GM13977 (cell line): ENCODE data around the gene CAPN11.
"Not testable (repeated sequence)": the region's sequence is repeated elsewhere in the genome, so short reads cannot be mapped to it uniquely, and the experiment has no call there.

Experiments used
- DNase-seq: peaks from one replicate; pipeline ENCODE4 v3.0.0; 2012; ENCODE audit warnings: low spot score
- in situ Hi-C: fragments of 300-500 bp; cut with MboI; formaldehyde crosslinking; loops from one replicate; pipeline ENCODE4 v1.12.0; 2022; ENCODE audit warnings: low sequenced_read_pairs, low pct_unique_long_range_greater_than_20kb, mixed read lengths, inconsistent platforms; ENCODE audit not compliant: unreplicated experiment
- TF ChIP-seq, protein P1 (sequence below): IDR thresholded peaks from 2 replicates; pipeline ENCODE4 v1.5.1; 2012; ENCODE audit warnings: mild to moderate bottlenecking, control low read depth; ENCODE audit not compliant: insufficient read depth; ENCODE audit errors: extremely low read depth, missing control alignments

Gene CAPN11

DNA sequence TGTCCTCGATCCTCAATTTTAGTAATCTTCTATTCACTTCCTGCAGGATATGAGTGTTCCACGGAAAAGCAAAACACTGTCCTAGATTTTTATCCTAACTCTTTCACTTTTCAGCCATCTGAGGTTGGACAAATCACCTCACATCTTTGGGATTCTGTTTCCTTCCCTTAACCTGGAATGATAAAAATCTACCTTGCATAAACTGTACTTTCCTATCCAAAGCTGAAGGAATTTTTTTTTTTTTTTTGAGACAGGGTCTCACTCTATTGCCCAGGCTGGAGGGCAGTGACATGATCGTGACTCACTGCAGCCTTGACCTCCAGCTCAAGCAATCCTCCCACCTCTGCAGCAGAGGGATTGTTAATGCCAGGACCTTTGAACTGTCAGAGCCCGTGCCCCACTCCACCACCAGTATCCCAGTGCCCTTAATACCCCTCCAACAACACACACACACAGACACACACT is 20.5 kb downstream of the CAPN11 start:
- TF ChIP-seq, protein P1, sequence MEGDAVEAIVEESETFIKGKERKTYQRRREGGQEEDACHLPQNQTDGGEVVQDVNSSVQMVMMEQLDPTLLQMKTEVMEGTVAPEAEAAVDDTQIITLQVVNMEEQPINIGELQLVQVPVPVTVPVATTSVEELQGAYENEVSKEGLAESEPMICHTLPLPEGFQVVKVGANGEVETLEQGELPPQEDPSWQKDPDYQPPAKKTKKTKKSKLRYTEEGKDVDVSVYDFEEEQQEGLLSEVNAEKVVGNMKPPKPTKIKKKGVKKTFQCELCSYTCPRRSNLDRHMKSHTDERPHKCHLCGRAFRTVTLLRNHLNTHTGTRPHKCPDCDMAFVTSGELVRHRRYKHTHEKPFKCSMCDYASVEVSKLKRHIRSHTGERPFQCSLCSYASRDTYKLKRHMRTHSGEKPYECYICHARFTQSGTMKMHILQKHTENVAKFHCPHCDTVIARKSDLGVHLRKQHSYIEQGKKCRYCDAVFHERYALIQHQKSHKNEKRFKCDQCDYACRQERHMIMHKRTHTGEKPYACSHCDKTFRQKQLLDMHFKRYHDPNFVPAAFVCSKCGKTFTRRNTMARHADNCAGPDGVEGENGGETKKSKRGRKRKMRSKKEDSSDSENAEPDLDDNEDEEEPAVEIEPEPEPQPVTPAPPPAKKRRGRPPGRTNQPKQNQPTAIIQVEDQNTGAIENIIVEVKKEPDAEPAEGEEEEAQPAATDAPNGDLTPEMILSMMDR, result no peak
- DNase-seq, result no peak

DNA sequence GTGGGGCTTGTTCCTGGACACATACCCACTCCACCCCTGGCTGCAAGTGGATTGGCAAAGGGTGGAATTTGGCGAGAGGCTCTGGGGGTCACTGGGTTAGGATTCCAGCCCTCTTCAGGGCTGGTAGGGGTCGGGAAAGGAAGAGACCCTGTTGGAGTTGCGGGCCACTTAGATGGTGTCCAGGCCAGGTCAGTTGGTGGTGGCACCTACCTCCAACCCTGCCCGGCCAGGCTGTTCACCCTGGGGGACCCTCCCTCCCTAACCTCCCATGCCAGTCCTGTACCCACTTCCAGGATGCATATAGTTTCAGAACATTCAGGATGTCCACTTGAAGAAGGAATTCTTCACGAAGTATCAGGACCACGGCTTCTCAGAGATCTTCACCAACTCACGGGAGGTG is 21.0 kb downstream of the CAPN11 start:
- TF ChIP-seq, protein P1, result no peak
- in situ Hi-C loops, result no loop called here
- DNase-seq, result no peak

More for the DNA sequence above, 20.5 kb downstream of the CAPN11 start:
- in situ Hi-C loops, result no loop called here

DNA sequence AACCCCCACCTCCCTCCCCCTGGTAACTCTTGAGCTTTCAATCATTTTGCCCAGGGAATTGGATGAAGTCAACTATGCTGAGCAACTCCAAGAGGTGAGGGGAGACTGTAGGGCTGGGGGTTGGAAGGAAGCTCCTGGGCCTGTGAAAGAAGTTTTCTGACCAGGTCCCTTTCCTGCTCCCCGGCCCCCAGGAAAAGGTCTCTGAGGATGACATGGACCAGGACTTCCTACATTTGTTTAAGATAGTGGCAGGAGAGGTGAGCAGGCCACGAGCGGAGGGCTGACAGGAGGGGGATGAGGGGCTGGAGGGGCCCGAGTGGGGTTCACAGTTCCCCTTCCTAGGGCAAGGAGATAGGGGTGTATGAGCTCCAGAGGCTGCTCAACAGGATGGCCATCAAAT is 21.8 kb downstream of the CAPN11 start:
- in situ Hi-C loops, result no loop called here
- no peak for DNase-seq
- TF ChIP-seq, protein P1, result no peak

DNA sequence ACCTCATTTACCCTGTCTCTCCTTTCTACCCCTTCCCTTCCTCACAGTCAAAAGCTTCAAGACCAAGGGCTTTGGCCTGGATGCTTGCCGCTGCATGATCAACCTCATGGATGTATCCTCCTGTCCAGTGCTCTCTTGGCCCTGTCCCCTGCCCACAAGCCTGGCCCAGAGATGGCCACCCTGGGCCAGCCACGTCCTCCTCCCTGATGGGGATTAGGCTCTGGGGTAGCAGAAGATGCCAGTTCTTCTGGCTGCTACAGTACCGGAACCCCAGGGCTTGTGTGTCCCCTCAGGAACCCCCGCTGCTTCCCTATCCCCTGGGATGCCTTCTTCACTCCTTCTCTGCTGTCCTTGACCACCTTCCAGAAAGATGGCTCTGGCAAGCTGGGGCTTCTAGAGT is 22.3 kb downstream of the CAPN11 start:
- TF ChIP-seq, protein P1, result no peak
- DNase-seq, result no peak
- in situ Hi-C loops, result no loop called here

DNA sequence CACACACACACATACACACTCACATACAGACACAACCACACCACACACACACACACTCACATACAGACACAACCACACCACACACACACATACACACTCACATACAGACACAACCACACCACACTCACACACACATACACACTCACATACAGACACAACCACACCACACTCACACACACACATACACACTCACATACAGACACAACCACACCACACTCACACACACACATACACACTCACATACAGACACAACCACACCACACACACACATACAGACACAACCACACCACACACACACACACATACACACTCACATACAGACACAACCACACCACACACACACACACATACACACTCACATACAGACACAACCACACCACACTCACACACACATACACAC is 23.2 kb downstream of the CAPN11 start:
- in situ Hi-C loops, result not testable (repeated sequence)

DNA sequence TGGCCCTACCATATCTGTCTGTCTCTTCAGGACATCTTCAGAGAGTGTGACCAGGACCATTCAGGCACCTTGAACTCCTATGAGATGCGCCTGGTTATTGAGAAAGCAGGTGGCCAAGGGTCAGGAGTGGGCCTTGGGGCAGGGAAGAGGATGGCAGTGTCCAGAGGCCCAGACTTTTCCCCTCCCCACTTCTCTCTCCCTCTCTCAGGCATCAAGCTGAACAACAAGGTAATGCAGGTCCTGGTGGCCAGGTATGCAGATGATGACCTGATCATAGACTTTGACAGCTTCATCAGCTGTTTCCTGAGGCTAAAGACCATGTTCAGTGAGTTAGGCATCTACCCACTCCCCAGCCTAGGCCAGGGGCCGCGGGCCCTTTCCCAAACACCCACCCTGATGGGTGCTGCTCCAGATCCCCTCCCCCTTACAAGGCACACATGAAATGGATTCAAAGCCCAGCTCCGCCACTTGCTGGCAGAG is 24.3 kb downstream of the CAPN11 start:
- no peak for DNase-seq
- TF ChIP-seq, protein P1, result no peak
- in situ Hi-C loops, result no loop called here

More for the DNA sequence above, 23.2 kb downstream of the CAPN11 start:
- DNase-seq, result not testable (repeated sequence)

DNA sequence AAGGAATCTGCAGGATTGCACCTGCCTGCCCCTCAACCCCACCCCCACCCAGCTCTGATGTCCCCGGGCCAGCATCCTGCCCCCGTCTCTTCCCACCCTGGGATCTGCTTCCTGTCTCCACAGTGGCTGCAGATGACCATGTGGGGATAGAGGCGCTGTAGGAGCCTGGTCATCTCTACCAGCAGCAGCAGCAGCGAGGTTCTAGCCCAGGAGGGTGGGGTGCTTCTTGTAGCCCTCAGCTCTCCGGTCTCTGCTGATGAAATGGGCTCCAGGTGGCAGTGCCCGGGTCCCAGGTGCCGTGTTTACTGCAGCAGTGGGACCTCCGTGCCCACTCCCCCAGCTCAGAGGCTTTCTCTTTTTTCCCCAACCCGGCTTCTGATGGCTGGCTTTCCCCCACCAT is 25.2 kb downstream of the CAPN11 start:
- DNase-seq, result no peak
- TF ChIP-seq, protein P1, result no peak
- in situ Hi-C loops, result no loop called here

DNA sequence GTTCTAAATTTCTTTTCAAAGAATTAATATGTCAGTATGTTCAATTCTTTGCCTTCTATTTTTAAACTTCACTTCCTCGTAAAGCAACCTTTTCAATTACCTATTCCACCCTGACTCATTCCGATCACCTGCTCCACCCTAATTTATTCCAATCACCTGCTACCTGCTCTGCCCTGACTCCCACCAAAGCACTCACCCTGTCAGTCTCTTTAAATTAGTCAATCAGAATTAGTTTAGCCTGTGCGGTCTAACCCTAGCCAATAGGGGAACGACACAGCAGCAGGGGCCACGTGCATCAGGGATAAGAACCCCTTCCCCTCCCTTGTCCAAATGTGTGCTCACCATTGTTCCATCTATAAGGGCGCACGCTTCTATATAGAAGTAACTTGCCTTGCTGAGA is 26.7 kb downstream of the CAPN11 start:
- DNase-seq, in situ Hi-C loops: not testable (repeated sequence)
